Superior temporal gyrus (tissue), 1 donor: Measurements from ENCODE around the gene LDAH.

Source experiments
- DNase-seq: peaks from one replicate; pipeline ENCODE4 v3.0.0-alpha.2; 2016; ENCODE audit errors: extremely low spot score

Gene LDAH

GRCh38 chr2:20667531-20668401 lies 155.1 kb downstream of the LDAH start:
- no peak for DNase-seq

GRCh38 chr2:20667151-20667530 lies 155.8 kb downstream of the LDAH start:
- DNase-seq, result no peak

- DNase-seq, result no peak
Measured at GRCh38 chr2:20666304-20667150, 156.4 kb downstream of the LDAH start, which contains the start of gene GDF7. TSS of gene GDF7 (plus strand) at chr2:20667144. CDS start at chr2:20667240, 96 bp downstream.

- no peak for DNase-seq
Measured at GRCh38 chr2:20666005-20666303, 156.9 kb downstream of the LDAH start.

- no peak for DNase-seq
Measured at GRCh38 chr2:20665243-20666004, 157.5 kb downstream of the LDAH start.

GRCh38 chr2:20664431-20665242 lies 158.3 kb downstream of the LDAH start:
- DNase-seq, result no peak

- DNase-seq, result no peak
Measured at GRCh38 chr2:20664071-20664390, 158.9 kb downstream of the LDAH start.

- no peak for DNase-seq
Measured at GRCh38 chr2:20663196-20664070, 159.5 kb downstream of the LDAH start.

GRCh38 chr2:20662308-20662937 lies 160.5 kb downstream of the LDAH start:
- DNase-seq, result no peak

- DNase-seq, result peak; percentile 90
Measured at GRCh38 chr2:20661421-20662307, 161.2 kb downstream of the LDAH start.

GRCh38 chr2:20660506-20661420 lies 162.1 kb downstream of the LDAH start:
- no peak for DNase-seq

GRCh38 chr2:20657522-20658235 lies 165.2 kb downstream of the LDAH start:
- DNase-seq, result no peak

GRCh38 chr2:20656561-20656960 lies 166.3 kb downstream of the LDAH start:
- DNase-seq, result no peak

GRCh38 chr2:20654535-20654813 lies 168.4 kb downstream of the LDAH start:
- no peak for DNase-seq

- no peak for DNase-seq
Measured at GRCh38 chr2:20653695-20654534, 169.0 kb downstream of the LDAH start.
